Measurements from ENCODE around the gene PPP2R1A.

DNA sequence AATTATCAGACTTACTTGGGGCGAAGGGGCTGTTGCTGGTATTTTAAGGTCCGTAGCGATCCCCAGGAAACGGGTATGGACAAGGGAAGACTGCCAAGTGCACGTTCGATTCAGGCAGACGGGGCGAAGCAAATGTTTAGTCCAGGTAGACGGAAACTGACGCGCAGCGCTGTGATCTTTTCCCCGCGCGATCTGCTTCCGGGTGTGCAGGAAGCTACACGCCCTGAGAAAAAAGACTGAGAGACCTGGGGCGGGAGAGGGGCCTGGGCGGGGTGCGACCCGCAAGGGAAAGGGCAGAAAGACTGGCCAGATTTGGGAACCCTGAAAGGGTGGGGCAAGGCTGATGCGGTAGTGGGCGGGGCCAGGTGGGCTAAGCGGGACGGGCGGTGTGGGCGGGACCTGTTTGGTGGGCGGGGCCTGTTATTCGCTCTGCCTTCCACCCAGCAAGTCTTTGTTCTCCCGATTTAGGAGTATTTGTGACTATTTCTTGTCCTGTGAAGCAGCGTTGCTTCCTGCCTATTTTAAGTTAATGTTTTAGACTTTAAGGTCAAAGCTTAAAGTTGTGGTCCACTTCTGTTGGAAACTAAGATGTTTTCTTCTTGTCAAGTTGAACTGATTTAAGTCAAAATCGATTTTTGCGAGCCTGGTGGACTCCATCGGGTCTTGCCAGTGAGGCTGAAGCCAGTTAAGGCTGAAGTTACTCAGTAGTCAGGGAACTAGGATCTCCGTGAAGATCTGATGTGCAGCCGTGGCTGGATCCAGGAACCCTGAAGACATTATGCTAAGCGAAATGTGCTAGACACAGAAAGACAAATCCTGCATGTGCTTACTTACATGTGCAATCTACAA lies 18.3 kb upstream of the PPP2R1A start, which contains the start of gene ZNF836:
- TF ChIP-seq CTCF (conservative IDR thresholded peaks at IDR 0.05) (no peak), EZH2 (IDR thresholded peaks at IDR 0.05; ENCODE audit: low read depth) (no peak)
